ENCODE data around the gene RSPH4A.

Gene RSPH4A

DNA sequence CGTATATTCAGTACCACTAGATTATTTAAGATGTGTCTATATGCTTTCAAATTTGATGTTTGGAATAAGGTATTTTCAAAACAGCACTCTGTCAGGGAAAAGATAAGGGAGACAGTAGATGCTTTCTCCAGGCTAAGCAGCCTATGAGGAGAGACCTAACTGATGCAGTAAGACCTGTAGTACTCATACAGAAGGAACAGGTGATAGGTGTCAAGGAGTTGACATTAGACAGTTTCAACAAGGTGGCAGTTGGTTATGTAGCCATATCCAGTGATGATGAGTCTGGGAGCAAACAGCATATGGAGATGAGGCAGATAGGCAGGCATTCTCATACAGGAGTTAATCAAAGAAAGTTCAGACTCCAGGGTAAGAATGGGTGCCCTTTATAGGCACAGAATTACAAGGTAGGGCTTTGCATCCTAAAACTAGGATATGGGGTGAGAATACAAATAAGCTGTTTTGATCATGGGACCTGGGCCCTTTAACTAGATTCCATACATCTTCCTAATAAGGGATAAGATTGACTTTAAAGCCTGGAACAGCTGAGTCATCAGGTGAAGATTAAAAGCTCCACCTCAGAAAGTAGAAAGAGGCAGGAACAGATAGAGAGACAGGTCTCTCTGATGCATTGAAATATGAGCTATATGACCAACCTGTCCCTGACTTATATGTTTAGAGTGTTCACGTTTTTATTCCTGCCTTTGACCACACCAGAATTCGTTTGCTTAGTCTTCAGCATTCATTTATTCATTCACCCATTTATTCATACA, 7.9 kb downstream of the RSPH4A start:
- Histone ChIP-seq H2AK5ac (ENCODE audit: low read length) (no peak overlapping the region), H4K8ac (ENCODE audit: low read depth, low read length) (no peak overlapping the region), H4K91ac (ENCODE audit: low read depth, low read length) (no peak overlapping the region), H3K4me2 (ENCODE audit: low read length) (no peak overlapping the region), H3K4me3 (ENCODE audit: low read depth, low read length) (no peak overlapping the region), H3K23ac (ENCODE audit: low read length) (no peak overlapping the region), H3K27me3 (ENCODE audit: insufficient read depth, low read length) (no peaks in the 10 kb centered on the region), H3K14ac (ENCODE audit: low read length) (no peak overlapping the region), H3K9ac (ENCODE audit: low read length) (no peak overlapping the region), H3K4ac (ENCODE audit: low read depth, low read length) (no peak overlapping the region), H2AFZ (ENCODE audit: insufficient read depth, low read length, poor library complexity) (no peak overlapping the region), H3K79me1 (ENCODE audit: low read length) (no peaks in the 10 kb centered on the region), H3K79me2 (ENCODE audit: control insufficient read depth, insufficient read depth, low read length, poor library complexity) (no peaks in the 10 kb centered on the region), H4K12ac (ENCODE audit: low read depth, low read length) (no peak overlapping the region), H3K4me1 (ENCODE audit: control insufficient read depth in 1 of 2, insufficient read depth in 2 of 2, low read length in 2 of 2) (no peaks in the 10 kb centered on the region), H2BK120ac (ENCODE audit: insufficient read depth, low read length, poor library complexity) (no peak overlapping the region), H3K9me3 (ENCODE audit: insufficient read depth, low read depth, low read length) (no peaks in the 10 kb centered on the region), H3K18ac (ENCODE audit: low read length) (no peak overlapping the region), H2BK12ac (ENCODE audit: low read length) (no peak overlapping the region), H3K27ac (ENCODE audit: low read depth, low read length) (no peak overlapping the region), H2BK5ac (ENCODE audit: low read depth, low read length, poor library complexity) (no peak overlapping the region), H3K36me3 (ENCODE audit: control insufficient read depth in 1 of 2, insufficient read depth in 2 of 2, low read length in 2 of 2) (no peaks in the 10 kb centered on the region)
- no peak for DNase-seq
- WGBS (ENCODE audit: extremely low coverage, insufficient coverage, insufficient read length), result no CpG with 5 or more reads among the region's 3 CpGs

DNA sequence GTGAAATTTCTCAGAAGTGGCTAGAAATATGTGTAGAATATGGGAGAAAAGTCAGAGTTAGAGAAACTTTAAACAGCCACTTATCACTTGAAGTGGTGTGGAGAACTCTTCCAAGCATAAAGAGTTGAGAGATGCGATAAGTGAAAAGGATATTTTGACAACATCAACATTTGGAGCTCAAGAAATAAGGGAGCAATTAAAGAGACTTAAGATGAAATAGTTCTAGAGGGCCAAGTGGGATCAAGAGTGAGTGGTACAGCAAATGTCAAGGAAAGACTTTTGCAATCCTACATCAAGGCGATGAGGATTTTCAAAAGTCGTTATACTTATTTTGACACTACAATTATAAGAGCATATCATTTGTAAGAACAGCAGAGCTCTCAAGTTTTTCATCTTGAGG, 9.6 kb downstream of the RSPH4A start:
- Histone ChIP-seq H3K9ac (ENCODE audit: low read length) (no peak overlapping the region), H3K79me1 (ENCODE audit: low read length) (no peaks in the 10 kb centered on the region), H3K36me3 (ENCODE audit: control insufficient read depth in 1 of 2, insufficient read depth in 2 of 2, low read length in 2 of 2) (no peaks in the 10 kb centered on the region), H4K91ac (ENCODE audit: low read depth, low read length) (no peak overlapping the region), H3K14ac (ENCODE audit: low read length) (no peak overlapping the region), H2AK5ac (ENCODE audit: low read length) (no peak overlapping the region), H3K4ac (ENCODE audit: low read depth, low read length) (no peak overlapping the region), H3K9me3 (ENCODE audit: insufficient read depth, low read depth, low read length) (no peaks in the 10 kb centered on the region), H2BK120ac (ENCODE audit: insufficient read depth, low read length, poor library complexity) (no peak overlapping the region), H4K12ac (ENCODE audit: low read depth, low read length) (no peak overlapping the region), H3K27ac (ENCODE audit: low read depth, low read length) (no peak overlapping the region), H3K79me2 (ENCODE audit: control insufficient read depth, insufficient read depth, low read length, poor library complexity) (no peaks in the 10 kb centered on the region), H3K4me3 (ENCODE audit: low read depth, low read length) (no peak overlapping the region), H3K18ac (ENCODE audit: low read length) (no peak overlapping the region), H4K8ac (ENCODE audit: low read depth, low read length) (no peak overlapping the region), H3K23ac (ENCODE audit: low read length) (no peak overlapping the region), H3K4me2 (ENCODE audit: low read length) (no peak overlapping the region), H3K4me1 (ENCODE audit: control insufficient read depth in 1 of 2, insufficient read depth in 2 of 2, low read length in 2 of 2) (no peaks in the 10 kb centered on the region), H2AFZ (ENCODE audit: insufficient read depth, low read length, poor library complexity) (no peak overlapping the region), H2BK5ac (ENCODE audit: low read depth, low read length, poor library complexity) (no peak overlapping the region), H2BK12ac (ENCODE audit: low read length) (no peak overlapping the region), H3K27me3 (ENCODE audit: insufficient read depth, low read length) (no peaks in the 10 kb centered on the region)
- no CpG with 5 or more reads among the region's 3 CpGs for WGBS (ENCODE audit: extremely low coverage, insufficient coverage, insufficient read length)
- DNase-seq, result no peak

DNA sequence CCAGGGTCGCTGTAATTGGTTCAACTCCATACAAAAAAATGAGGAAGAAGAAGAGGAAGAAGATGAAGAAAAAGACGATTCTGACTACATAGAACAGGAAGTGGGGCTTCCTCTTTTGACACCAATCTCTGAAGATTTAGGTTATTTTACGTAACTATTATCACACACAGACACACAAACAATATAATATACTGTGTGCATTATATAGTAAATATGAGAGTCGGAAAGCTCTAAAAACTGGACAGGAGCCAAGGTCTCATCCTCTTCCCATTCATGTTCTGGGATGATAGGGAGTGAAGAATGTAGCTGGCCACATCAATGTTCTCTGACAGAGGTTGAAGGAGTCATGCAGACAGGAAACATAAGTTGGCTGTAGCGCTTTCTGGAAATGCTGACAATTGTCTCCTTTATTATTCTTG, 13.3 kb downstream of the RSPH4A start:
- Histone ChIP-seq H3K27me3 (ENCODE audit: insufficient read depth, low read length) (no peaks in the 10 kb centered on the region), H3K27ac (ENCODE audit: low read depth, low read length) (no peak overlapping the region), H2BK5ac (ENCODE audit: low read depth, low read length, poor library complexity) (no peak overlapping the region), H4K91ac (ENCODE audit: low read depth, low read length) (no peak overlapping the region), H3K18ac (ENCODE audit: low read length) (no peak overlapping the region), H3K4ac (ENCODE audit: low read depth, low read length) (no peak overlapping the region), H3K4me2 (ENCODE audit: low read length) (no peak overlapping the region), H3K79me2 (ENCODE audit: control insufficient read depth, insufficient read depth, low read length, poor library complexity) (no peaks in the 10 kb centered on the region), H2BK12ac (ENCODE audit: low read length) (no peak overlapping the region), H3K4me3 (ENCODE audit: low read depth, low read length) (no peak overlapping the region), H3K79me1 (ENCODE audit: low read length) (no peaks in the 10 kb centered on the region), H3K36me3 (ENCODE audit: control insufficient read depth in 1 of 2, insufficient read depth in 2 of 2, low read length in 2 of 2) (peaks cover 2 to 3% of the 10 kb centered on the region in 2 experiments), H4K8ac (ENCODE audit: low read depth, low read length) (no peak overlapping the region), H3K23ac (ENCODE audit: low read length) (no peak overlapping the region), H4K12ac (ENCODE audit: low read depth, low read length) (no peak overlapping the region), H2AFZ (ENCODE audit: insufficient read depth, low read length, poor library complexity) (no peak overlapping the region), H2BK120ac (ENCODE audit: insufficient read depth, low read length, poor library complexity) (no peak overlapping the region), H2AK5ac (ENCODE audit: low read length) (no peak overlapping the region), H3K4me1 (ENCODE audit: control insufficient read depth in 1 of 2, insufficient read depth in 2 of 2, low read length in 2 of 2) (no peaks in the 10 kb centered on the region), H3K9ac (ENCODE audit: low read length) (no peak overlapping the region), H3K14ac (ENCODE audit: low read length) (no peak overlapping the region), H3K9me3 (ENCODE audit: insufficient read depth, low read depth, low read length) (no peaks in the 10 kb centered on the region)
- no peak for DNase-seq
- WGBS (ENCODE audit: extremely low coverage, insufficient coverage, insufficient read length), result no CpG with 5 or more reads among the region's 5 CpGs

DNA sequence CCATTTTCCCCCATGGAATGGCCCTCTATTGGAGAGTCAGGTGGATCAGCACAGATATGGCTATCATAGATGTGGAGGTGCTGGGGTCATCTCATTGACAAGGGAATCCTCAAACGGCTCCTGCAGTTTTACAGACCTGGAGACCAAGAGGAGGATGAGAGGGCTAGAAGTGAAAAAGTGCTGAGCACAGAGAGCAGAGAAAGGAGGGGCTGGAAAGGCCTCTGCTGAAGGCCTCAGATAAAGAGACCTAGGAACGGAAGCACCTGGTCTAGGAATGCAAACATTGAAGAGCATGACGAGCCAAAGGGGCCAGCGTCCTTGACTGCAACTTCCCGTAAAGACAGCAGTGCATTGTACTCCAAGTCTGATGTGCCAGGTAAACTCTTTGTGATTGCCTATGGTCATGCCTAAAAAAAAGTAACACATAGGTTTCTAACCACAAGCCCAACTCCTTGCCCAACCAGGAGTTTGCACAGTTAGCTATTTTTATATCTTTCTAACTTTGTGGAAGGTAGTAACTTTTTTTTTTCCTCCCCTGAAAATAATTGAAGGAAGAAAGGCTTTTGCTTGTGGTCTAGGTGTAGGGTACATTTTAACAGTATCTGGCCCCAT, 15.2 kb downstream of the RSPH4A start:
- DNase-seq, result peak in 1 of 2 donors; percentile 44
- Histone ChIP-seq H3K23ac (ENCODE audit: low read length) (no peak overlapping the region), H3K14ac (ENCODE audit: low read length) (no peak overlapping the region), H3K9me3 (ENCODE audit: insufficient read depth, low read depth, low read length) (no peaks in the 10 kb centered on the region), H3K4me2 (ENCODE audit: low read length) (no peak overlapping the region), H4K91ac (ENCODE audit: low read depth, low read length) (no peak overlapping the region), H2AK5ac (ENCODE audit: low read length) (no peak overlapping the region), H2BK120ac (ENCODE audit: insufficient read depth, low read length, poor library complexity) (no peak overlapping the region), H3K9ac (ENCODE audit: low read length) (no peak overlapping the region), H2BK12ac (ENCODE audit: low read length) (no peak overlapping the region), H3K4me3 (ENCODE audit: low read depth, low read length) (no peak overlapping the region), H3K27me3 (ENCODE audit: insufficient read depth, low read length) (no peaks in the 10 kb centered on the region), H4K8ac (ENCODE audit: low read depth, low read length) (no peak overlapping the region), H2BK5ac (ENCODE audit: low read depth, low read length, poor library complexity) (no peak overlapping the region), H4K12ac (ENCODE audit: low read depth, low read length) (no peak overlapping the region), H3K18ac (ENCODE audit: low read length) (no peak overlapping the region), H3K36me3 (ENCODE audit: control insufficient read depth in 1 of 2, insufficient read depth in 2 of 2, low read length in 2 of 2) (peaks cover 2 to 5% of the 10 kb centered on the region in 2 experiments), H3K79me2 (ENCODE audit: control insufficient read depth, insufficient read depth, low read length, poor library complexity) (no peaks in the 10 kb centered on the region), H3K4me1 (ENCODE audit: control insufficient read depth in 1 of 2, insufficient read depth in 2 of 2, low read length in 2 of 2) (no peaks in the 10 kb centered on the region), H3K27ac (ENCODE audit: low read depth, low read length) (no peak overlapping the region), H3K79me1 (ENCODE audit: low read length) (no peaks in the 10 kb centered on the region), H3K4ac (ENCODE audit: low read depth, low read length) (no peak overlapping the region), H2AFZ (ENCODE audit: insufficient read depth, low read length, poor library complexity) (no peak overlapping the region)
- WGBS (ENCODE audit: extremely low coverage, insufficient coverage, insufficient read length), result no CpG with 5 or more reads among the region's 5 CpGs
